ENCODE results near the gene WDR82. TPM values are rescaled to one million over a fixed set of nuclear protein-coding genes. Genes with fewer than 3 reads are reported as not detected.
A peak's percentile ranks its signal among the peaks of the same experiment; 100 is the strongest.

The WDR82 gene
- total RNA-seq, 2 donors from 2014 or later: 82.8 to 87.4 TPM

GRCh38 chr3:52299879-52300611 lies 21.6 kb upstream of the WDR82 start:
- ATAC-seq (peak in 1 of 2 donors; percentile 46), DNase-seq (ENCODE audit: low spot score) (no peak)
- Mint-ChIP-seq H3K4me3 (no peak overlapping the region), H3K27me3 (no peaks in the 10 kb centered on the region), H3K27ac (peak overlapping the region in 1 of 2 donors; percentile 73), H3K9me3 (no peaks in the 10 kb centered on the region), H3K36me3 (no peaks in the 10 kb centered on the region), H3K4me1 (ENCODE audit: low read depth in 2 of 2) (peaks cover 5 to 22% of the 10 kb centered on the region in 2 donors)

- ATAC-seq (no peak), DNase-seq (ENCODE audit: low spot score) (no peak)
- H3K9me3 Mint-ChIP-seq: no peaks in the 10 kb centered on the region
- no peaks in the 10 kb centered on the region for H3K36me3 Mint-ChIP-seq
- H3K27ac Mint-ChIP-seq: peak overlapping the region in 1 of 2 donors; percentile 73
- no peak overlapping the region for H3K4me3 Mint-ChIP-seq
- no peaks in the 10 kb centered on the region for H3K27me3 Mint-ChIP-seq
- peaks cover 5 to 21% of the 10 kb centered on the region in 2 donors for H3K4me1 Mint-ChIP-seq (ENCODE audit: low read depth in 2 of 2)
These were observed 20.9 kb upstream of the WDR82 start for GRCh38 chr3:52299247-52299878.

- H3K4me1 Mint-ChIP-seq (ENCODE audit: low read depth in 2 of 2): peaks cover 5 to 18% of the 10 kb centered on the region in 2 donors
- DNase-seq (ENCODE audit: low spot score) (no peak), ATAC-seq (no peak)
- no peaks in the 10 kb centered on the region for H3K36me3 Mint-ChIP-seq
- H3K9me3 Mint-ChIP-seq: no peaks in the 10 kb centered on the region
- no peak overlapping the region for H3K4me3 Mint-ChIP-seq
- peak overlapping the region in 1 of 2 donors; percentile 73 for H3K27ac Mint-ChIP-seq
- no peaks in the 10 kb centered on the region for H3K27me3 Mint-ChIP-seq
These were observed 20.0 kb upstream of the WDR82 start for GRCh38 chr3:52298149-52299098.

- Mint-ChIP-seq H3K36me3 (no peaks in the 10 kb centered on the region), H3K4me3 (no peak overlapping the region)
These were observed 19.0 kb upstream of the WDR82 start for GRCh38 chr3:52297242-52298148.

GRCh38 chr3:52295671-52296208 lies 17.3 kb upstream of the WDR82 start:
- H3K4me3 Mint-ChIP-seq: no peak overlapping the region
- H3K27ac Mint-ChIP-seq: no peak overlapping the region
- no peak for ATAC-seq
- H3K9me3 Mint-ChIP-seq: no peaks in the 10 kb centered on the region
- DNase-seq (ENCODE audit: low spot score): no peak
- no peaks in the 10 kb centered on the region for H3K36me3 Mint-ChIP-seq
- no peaks in the 10 kb centered on the region for H3K27me3 Mint-ChIP-seq
- peaks cover 12 to 25% of the 10 kb centered on the region in 2 donors for H3K4me1 Mint-ChIP-seq (ENCODE audit: low read depth in 2 of 2)

More at GRCh38 chr3:52297242-52298148, 19.0 kb upstream of the WDR82 start:
- no peak for DNase-seq (ENCODE audit: low spot score)
- Mint-ChIP-seq H3K27ac (peak overlapping the region in 1 of 2 donors; percentile 30), H3K27me3 (no peaks in the 10 kb centered on the region), H3K9me3 (no peaks in the 10 kb centered on the region), H3K4me1 (ENCODE audit: low read depth in 2 of 2) (peaks cover 5 to 18% of the 10 kb centered on the region in 2 donors)
- ATAC-seq: no peak

- no peak overlapping the region for H3K27ac Mint-ChIP-seq
- peaks cover 12 to 25% of the 10 kb centered on the region in 2 donors for H3K4me1 Mint-ChIP-seq (ENCODE audit: low read depth in 2 of 2)
- no peak for ATAC-seq
- no peaks in the 10 kb centered on the region for H3K36me3 Mint-ChIP-seq
- no peak for DNase-seq (ENCODE audit: low spot score)
- no peak overlapping the region for H3K4me3 Mint-ChIP-seq
- H3K9me3 Mint-ChIP-seq: no peaks in the 10 kb centered on the region
- no peaks in the 10 kb centered on the region for H3K27me3 Mint-ChIP-seq
These were observed 16.1 kb upstream of the WDR82 start for GRCh38 chr3:52294320-52295150.

- ATAC-seq (no peak), DNase-seq (ENCODE audit: low spot score) (no peak)
- Mint-ChIP-seq H3K27ac (no peak overlapping the region), H3K4me1 (ENCODE audit: low read depth in 2 of 2) (peaks cover 19 to 26% of the 10 kb centered on the region in 2 donors), H3K27me3 (no peaks in the 10 kb centered on the region), H3K9me3 (no peaks in the 10 kb centered on the region), H3K4me3 (no peak overlapping the region), H3K36me3 (no peaks in the 10 kb centered on the region)
These were observed 15.3 kb upstream of the WDR82 start for GRCh38 chr3:52293491-52294319.

GRCh38 chr3:52292247-52293065 lies 14.0 kb upstream of the WDR82 start:
- Mint-ChIP-seq H3K4me3 (no peak overlapping the region), H3K9me3 (no peaks in the 10 kb centered on the region), H3K27me3 (no peaks in the 10 kb centered on the region), H3K36me3 (no peaks in the 10 kb centered on the region), H3K27ac (no peak overlapping the region), H3K4me1 (ENCODE audit: low read depth in 2 of 2) (peaks cover 22 to 27% of the 10 kb centered on the region in 2 donors)
- DNase-seq (ENCODE audit: low spot score) (peak; percentile 39), ATAC-seq (no peak)

- no peak overlapping the region for H3K4me3 Mint-ChIP-seq
- H3K4me1 Mint-ChIP-seq (ENCODE audit: low read depth in 2 of 2): peaks cover 27 to 31% of the 10 kb centered on the region in 2 donors
- no peak overlapping the region for H3K27ac Mint-ChIP-seq
- no peaks in the 10 kb centered on the region for H3K27me3 Mint-ChIP-seq
- no peaks in the 10 kb centered on the region for H3K9me3 Mint-ChIP-seq
- DNase-seq (ENCODE audit: low spot score) (peak; percentile 61), ATAC-seq (no peak)
- peaks cover 5% of the 10 kb centered on the region for H3K36me3 Mint-ChIP-seq
These were observed 13.2 kb upstream of the WDR82 start for GRCh38 chr3:52291508-52292181.

GRCh38 chr3:52290596-52291507 lies 12.4 kb upstream of the WDR82 start:
- Mint-ChIP-seq H3K9me3 (no peaks in the 10 kb centered on the region), H3K36me3 (peaks cover 5% of the 10 kb centered on the region), H3K27me3 (no peaks in the 10 kb centered on the region), H3K4me3 (no peak overlapping the region), H3K27ac (no peak overlapping the region), H3K4me1 (ENCODE audit: low read depth in 2 of 2) (peaks cover 25 to 30% of the 10 kb centered on the region in 2 donors)
- DNase-seq (ENCODE audit: low spot score): no peak
- ATAC-seq: no peak

All from natural killer cell treated with Interleukin-12 subunit alpha and Interleukin-12 subunit beta and Interleukin-15 and Interleukin-18, amount 100 ng/mL, for 72 hours (primary cell).